ENCODE data around the gene FNBP1.
"Not testable (repeated sequence)": the region's sequence is repeated elsewhere in the genome, so short reads cannot be mapped to it uniquely, and the experiment has no call there.

Gene FNBP1

DNA sequence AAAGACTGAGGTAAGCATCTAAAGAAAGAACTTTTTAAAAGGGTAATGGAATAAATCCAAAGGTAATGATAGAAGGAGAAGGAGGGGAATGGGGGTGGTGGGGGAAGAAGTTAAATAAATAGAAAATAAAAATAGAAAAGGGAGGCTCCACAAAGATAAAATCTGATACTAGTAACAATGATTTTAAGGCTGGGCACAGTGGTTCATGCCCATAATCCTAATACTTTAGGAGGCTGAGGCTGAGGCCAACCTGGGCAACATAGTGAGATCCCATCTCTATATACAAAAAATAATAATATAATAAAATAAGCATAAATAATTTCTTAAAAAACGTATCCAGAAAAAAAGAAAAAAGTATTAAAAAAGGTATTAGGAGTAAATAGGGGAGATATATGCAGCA is 89.3 kb downstream of the FNBP1 start:
- DNase-seq, result no peak

- no peak for DNase-seq
Observed at GRCh38 chr9:129952337-129952736, 90.7 kb downstream of the FNBP1 start.

- no peak for DNase-seq
Observed at GRCh38 chr9:129949821-129950220, 93.2 kb downstream of the FNBP1 start.

DNA sequence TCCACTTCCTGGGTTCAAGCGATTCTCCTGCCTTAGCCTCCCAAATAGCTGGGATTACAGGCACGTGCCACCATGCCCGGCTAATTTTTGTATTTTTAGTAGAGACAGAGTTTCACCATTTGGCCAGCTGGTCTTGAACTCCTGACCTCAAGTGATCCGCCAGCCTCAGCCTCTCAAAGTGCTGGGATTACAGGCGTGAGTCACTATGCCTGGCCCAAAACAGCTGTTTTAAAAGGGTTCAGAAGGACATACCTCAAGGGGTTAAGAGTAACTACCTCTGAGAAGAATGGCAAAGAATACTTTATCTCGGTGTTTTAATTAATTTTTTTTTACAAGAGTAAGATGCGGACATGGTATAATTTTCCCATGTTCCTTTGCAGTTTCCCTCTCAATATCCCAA is 94.4 kb downstream of the FNBP1 start:
- DNase-seq, result not testable (repeated sequence)

DNA sequence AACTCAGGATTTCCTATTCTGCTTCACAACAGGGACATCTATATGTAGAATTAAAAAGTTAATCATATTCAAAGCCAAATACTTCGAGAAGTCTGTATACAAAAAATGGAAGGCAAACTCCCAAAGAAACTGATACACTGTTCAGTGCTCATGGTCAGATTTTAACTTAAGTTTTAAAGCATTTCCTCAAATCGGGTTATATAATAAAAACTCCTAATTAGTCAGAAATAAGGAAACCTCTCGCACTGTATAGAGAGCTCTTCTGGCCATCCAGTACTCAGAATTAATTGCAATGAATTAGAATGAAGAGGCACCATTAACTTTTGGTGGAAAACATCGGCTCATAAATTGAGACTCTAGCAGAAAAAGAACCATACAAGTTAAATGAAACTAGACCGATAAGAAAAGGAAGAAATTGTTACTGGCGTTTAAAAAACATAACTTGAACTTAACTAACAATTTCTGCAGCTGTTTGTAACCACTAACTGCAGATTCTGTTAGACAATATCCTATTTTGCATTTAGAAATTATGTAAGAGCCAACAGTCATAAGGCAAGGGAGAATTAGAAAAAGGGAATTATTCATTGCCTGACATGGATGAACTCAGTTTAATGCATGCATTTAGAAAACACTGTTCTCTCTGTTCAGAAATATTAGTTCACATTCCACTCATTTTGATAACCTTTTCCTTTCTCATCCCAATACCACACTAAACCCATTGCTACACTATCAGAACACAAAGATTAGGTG is 96.6 kb downstream of the FNBP1 start:
- no peak for DNase-seq

- DNase-seq, result no peak
Observed at GRCh38 chr9:129945314-129945713, 97.7 kb downstream of the FNBP1 start.

GRCh38 chr9:129944506-129945116 is 98.4 kb downstream of the FNBP1 start:
- DNase-seq, result no peak

DNA sequence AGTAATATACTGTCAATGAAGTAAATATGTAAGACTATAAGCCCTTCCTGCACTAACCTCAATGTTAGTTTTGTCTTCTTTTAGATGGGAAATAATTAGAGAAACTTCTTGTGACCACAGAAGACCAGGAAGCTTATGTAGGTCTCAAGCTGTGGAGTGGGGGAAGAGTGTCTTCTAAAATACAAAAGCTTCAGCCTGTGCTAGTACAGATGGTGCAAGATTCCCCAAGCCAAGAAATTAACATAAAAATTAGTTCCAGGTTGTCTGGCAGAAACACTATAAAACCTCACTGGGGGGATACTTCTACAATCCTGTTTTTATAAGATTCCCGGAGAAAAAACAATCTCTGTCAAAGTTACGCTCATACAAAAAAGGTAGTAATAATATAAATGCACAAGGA is 103.6 kb downstream of the FNBP1 start:
- DNase-seq, result peak in 1 of 14 donors; percentile 82

GRCh38 chr9:129938291-129938979 is 104.6 kb downstream of the FNBP1 start:
- DNase-seq, result peak in 1 of 14 donors; percentile 36

- DNase-seq, result not testable (repeated sequence)
Observed at GRCh38 chr9:129937879-129938278, 105.1 kb downstream of the FNBP1 start.

DNA sequence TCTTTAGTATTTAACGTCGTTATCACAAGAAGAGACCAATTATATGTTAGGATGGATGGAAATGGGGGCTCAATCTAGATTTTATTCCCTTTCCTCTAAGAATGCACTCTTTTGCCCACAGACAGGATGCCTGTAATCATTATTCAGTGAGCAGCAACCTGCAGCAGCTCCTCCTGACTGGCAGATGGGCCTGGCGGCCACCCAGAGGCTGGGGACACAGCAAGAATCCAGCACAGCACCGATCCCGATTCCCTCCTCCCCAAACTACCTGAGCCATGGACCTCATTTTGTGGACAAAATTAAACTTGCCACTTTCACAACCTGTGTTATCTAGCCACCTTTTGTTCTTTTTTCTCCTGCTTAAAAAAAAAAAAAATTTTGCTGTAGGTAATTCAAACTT is 106.8 kb downstream of the FNBP1 start:
- peak in 8 of 14 donors; percentile 12 to 95 (median 18) for DNase-seq

GRCh38 chr9:129934780-129935179 is 108.2 kb downstream of the FNBP1 start:
- no peak for DNase-seq

DNA sequence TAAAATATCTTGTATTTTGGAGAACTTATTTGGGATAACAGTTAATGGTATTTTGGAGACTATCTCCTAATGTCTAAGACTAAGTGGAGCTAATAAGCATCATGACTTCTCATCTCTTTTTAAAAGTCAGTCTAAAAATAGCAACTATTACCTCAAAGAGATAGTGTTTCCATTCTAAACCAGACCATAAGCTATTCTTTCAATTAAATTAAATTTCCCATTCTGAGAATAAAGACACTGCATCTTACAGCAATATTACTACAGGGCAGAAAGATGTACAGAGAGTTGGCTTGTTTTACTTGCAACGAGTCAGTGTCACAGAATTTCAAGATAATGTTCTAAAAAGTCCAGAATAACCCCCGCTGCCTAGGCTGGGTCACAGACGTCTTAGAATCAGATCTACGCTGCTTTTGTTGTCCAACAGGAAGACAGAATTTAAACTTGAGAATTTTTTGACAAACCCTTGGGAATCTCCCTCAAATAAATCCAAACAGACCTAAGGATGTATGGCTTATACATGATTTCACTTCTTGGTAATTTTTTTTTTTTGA is 108.9 kb downstream of the FNBP1 start:
- DNase-seq, result peak in 1 of 14 donors; percentile 47

DNA sequence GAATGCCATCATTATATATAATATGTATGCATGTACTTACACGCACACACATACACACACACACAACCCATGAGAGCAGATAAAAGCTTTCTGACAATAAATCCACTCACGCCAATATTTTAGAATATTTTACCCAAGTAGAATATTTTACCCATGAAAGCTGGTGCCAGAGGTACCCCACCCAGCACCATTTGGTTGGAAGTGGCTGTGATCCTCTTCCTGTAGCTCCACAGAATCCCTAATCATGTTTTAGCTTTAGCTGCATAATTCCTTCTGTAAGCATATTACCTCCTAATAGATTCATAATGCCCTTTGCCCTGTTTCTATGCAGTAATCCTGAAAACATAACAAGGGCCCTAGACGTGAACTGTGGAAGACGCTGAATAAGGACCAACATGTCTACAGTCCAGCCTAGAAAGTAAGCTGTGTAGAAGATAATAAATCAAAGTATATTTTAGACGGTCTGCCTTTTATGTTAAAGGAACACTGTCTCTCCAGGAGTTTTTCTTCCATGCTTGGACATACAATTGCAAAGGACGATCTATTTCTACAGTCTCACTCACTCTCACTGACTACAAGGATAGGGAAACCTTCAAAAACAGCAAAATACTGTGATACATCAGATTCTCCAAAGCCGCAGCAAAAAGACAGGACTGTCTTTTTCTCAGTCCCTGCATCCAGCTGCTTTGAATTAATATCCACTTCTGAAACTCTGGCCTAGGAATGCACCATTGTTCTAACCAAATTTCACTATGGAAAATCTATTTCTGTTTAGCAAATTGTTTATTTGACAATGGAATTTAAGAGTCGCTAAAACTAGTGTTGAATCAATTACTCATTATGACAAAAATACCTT is 109.6 kb downstream of the FNBP1 start:
- DNase-seq, result peak in 2 of 14 donors; percentile 18 to 74

DNA sequence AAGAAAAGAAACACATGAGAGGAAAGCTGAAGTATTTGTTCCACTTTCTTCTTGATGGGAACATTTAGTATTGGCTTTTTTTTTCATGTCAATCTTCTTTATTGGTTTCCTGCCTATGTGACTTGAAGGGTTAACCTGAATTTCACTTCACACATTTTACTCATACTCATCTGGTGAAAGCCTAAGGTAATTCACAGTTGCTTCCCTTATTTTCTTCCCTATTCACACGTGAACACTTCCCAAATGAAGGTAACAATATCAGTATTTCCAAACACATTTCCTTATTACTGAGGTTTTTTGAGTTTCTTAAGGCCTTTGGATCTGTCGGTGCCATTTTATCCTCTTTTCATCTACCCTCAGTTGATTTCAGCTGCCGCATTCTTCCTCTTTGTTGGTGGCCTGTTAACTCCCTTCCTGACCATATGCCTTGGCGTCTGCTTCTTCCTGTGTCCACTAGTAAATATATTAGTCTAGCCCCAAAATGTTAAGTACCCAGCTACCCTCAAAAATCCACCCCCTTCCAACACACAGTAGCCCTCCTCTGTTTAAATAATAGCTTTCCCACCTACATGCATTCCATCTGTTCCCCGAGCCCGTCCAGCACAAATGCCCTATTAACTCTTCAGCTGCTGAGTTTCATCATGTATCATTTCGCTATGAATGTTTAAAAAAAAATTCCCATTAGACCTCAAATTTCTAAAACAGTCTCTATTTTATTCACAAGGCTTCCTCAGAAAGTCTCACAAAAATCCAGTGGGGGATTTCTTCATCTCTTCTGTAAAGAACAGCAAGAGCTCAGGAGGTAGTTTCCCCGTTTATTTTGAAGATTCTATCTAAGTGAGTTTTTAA is 110.5 kb downstream of the FNBP1 start:
- DNase-seq, result peak in 3 of 14 donors; percentile 9 to 97 (median 31)

- DNase-seq, result peak in 1 of 14 donors; percentile 25
Observed at GRCh38 chr9:129930743-129931142, 112.2 kb downstream of the FNBP1 start.

DNA sequence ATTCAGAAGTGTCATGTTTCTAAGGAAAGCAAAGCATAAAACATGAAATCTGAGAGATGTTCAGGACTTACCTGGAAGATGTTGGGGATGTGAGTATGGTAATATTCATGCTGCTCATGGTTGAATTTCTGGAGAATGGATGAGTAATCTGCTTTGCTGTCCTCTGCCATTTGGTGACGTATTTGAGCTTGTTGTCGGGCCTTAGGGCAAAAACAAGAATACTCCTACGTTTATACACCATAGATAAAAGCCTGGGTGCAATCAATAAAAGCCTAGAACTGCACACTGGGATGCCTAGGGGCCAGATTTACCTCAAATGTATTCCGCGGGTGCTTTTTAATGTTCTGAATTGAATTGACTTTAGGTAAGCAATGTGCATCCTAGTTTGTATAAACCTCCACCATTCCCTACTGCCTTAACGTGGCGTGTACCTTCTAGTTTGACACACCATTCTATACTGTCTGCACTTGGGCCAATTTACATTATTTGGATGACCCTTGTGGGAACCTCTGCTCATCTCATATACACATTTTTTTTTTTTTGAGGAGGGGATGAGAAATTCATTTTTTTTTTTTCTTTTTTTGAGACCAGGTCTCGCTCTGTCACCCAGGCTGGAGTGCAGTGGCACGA is 113.4 kb downstream of the FNBP1 start:
- no peak for DNase-seq

DNA sequence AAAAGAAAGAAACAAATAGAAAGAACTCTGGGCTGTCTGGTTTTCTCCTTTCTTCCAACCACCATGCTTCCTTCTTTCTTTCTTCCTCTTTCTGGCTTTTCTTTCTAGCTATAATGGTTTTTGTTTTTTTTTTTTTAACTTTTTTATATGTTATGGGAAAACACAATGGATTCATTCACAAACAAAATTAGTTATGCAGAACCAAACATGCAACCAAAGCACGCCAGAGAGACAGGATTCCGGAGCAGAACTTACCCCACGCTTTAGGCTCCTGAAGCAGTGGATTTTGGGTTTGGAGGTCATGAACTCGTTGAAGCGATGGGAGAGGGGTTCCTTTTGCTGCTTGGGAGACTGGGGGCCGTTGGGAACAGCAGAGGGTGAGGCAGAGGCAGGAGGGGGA is 119.4 kb downstream of the FNBP1 start:
- DNase-seq, result peak in 1 of 14 donors; percentile 21

- DNase-seq, result no peak
Observed at GRCh38 chr9:129921905-129922304, 121.1 kb downstream of the FNBP1 start.

DNA sequence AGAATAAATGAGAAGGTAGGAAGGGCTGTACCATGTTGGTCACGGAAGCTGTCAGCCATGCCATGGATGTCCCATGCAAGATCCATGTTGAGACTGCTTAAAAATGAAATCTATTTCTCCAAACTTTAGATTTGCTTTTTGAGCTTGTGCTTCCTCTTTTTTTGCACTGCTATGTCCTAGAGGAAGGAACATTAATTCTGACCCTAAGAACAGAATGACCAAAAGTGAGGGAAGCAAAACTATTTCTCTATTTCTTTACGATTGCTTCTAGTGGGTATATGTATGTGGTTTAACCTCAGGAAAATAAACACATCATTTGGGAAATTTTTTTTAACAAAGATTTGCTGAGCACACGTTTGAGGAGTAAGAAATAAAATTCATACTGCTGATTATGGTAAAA is 123.1 kb downstream of the FNBP1 start:
- no peak for DNase-seq

GRCh38 chr9:129919277-129919676 is 123.7 kb downstream of the FNBP1 start:
- DNase-seq, result no peak
